K562 (cell line): ENCODE results near the gene SIGLEC7. TPM values are rescaled to one million over a fixed set of nuclear protein-coding genes. Genes with fewer than 3 reads are reported as not detected.

Experiments
- ADNP ChIP-seq: fragments of 200-800 bp; sonication (Bioruptor generic); IDR thresholded peaks from 2 replicates; pipeline ENCODE4 v1.6.1; 2016; ENCODE audit warnings: missing genetic modification characterization, missing compliant biosample characterization
- ARID3A ChIP-seq: IDR thresholded peaks from 2 replicates; pipeline ENCODE4 v1.6.1; 2012; ENCODE audit warnings: low read depth, low read length, improper control_type of control experiment, borderline replicate concordance
- CHAMP1 ChIP-seq: fragments of 450-650 bp; IDR thresholded peaks from 2 replicates; pipeline ENCODE4 v1.6.1; 2016; ENCODE audit warnings: mild to moderate bottlenecking
- EGR1 ChIP-seq: fragments of 450-650 bp; conservative IDR thresholded peaks from 2 replicates; pipeline ENCODE4 v1.6.1; 2017; ENCODE audit warnings: mild to moderate bottlenecking
- JUN ChIP-seq, 2 experiments: sonication (generic) in 1 of 2; formaldehyde crosslinking in 1 of 2; IDR thresholded peaks; 2 replicates each; pipeline versions ENCODE4 v1.6.1 to v1.8.0; 2012 to 2022; ENCODE audit warnings: borderline replicate concordance in 2 of 2, mild to moderate bottlenecking in 2 of 2, improper control_type of control experiment in 1 of 2, low read depth in 1 of 2, low read length in 1 of 2, missing genetic modification reagents in 1 of 2
- MEF2D ChIP-seq: conservative IDR thresholded peaks from 2 replicates; pipeline ENCODE4 v1.6.1; 2016; ENCODE audit warnings: low read depth, missing genetic modification characterization, missing compliant biosample characterization
- MEIS2 ChIP-seq: fragments of 450-650 bp; IDR thresholded peaks from 2 replicates; pipeline ENCODE4 v1.6.1; 2014; ENCODE audit warnings: mild to moderate bottlenecking; ENCODE audit not compliant: partially characterized antibody
- NBN ChIP-seq: fragments of 450-650 bp; IDR thresholded peaks from 2 replicates; pipeline ENCODE4 v1.6.1; 2016; ENCODE audit warnings: low read depth, mild to moderate bottlenecking
- NFATC3 ChIP-seq: fragments of 450-650 bp; IDR thresholded peaks from 2 replicates; pipeline ENCODE4 v1.6.1; 2017; ENCODE audit warnings: mild to moderate bottlenecking
- NFE2 ChIP-seq: IDR thresholded peaks from 2 replicates; pipeline ENCODE4 v1.6.1; 2014; ENCODE audit warnings: antibody characterized with exemption, low read depth
- NR4A1 ChIP-seq, 2 experiments: fragments of 250-450 bp in 1 of 2; fragments of 450-650 bp in 1 of 2; sonication (Bioruptor Pico) in 1 of 2; IDR thresholded peaks; 2 replicates each; pipeline versions ENCODE4 v1.4.0 to v1.6.1; 2016 to 2020; ENCODE audit warnings: mild to moderate bottlenecking in 2 of 2, missing compliant biosample characterization in 1 of 2, missing genetic modification characterization in 1 of 2, moderate library complexity in 1 of 2
- SMARCC2 ChIP-seq: fragments of 450-650 bp; IDR thresholded peaks from 2 replicates; pipeline ENCODE4 v1.6.1; 2017; ENCODE audit warnings: antibody characterized with exemption, moderate library complexity, mild to moderate bottlenecking, low read depth
- SPI1 ChIP-seq: IDR thresholded peaks from 2 replicates; pipeline ENCODE4 v1.6.1; 2011; ENCODE audit warnings: low read depth, low read length, control low read depth, borderline replicate concordance
- TSC22D4 ChIP-seq: fragments of 450-650 bp; IDR thresholded peaks from 2 replicates; pipeline ENCODE4 v1.6.1; 2016; ENCODE audit warnings: missing genetic modification characterization, missing biosample characterization, control low read depth
- XRCC4 ChIP-seq: IDR thresholded peaks from one replicate; pipeline ENCODE4 v1.6.1; 2011; ENCODE audit not compliant: insufficient read depth, insufficient read length; ENCODE audit errors: extremely low read depth
- ZNF146 ChIP-seq: IDR thresholded peaks from one replicate; pipeline ENCODE4 v1.6.1; 2018; ENCODE audit warnings: missing compliant biosample characterization; ENCODE audit not compliant: unreplicated experiment
- ZNF41 ChIP-seq: fragments of 250-450 bp; sonication (Bioruptor Pico); conservative IDR thresholded peaks from 2 replicates; pipeline ENCODE4 v1.4.0; 2020; ENCODE audit warnings: mild to moderate bottlenecking
- ZNF589 ChIP-seq: fragments of 200-800 bp; sonication (Bioruptor generic); IDR thresholded peaks from 2 replicates; pipeline ENCODE4 v1.6.1; 2016; ENCODE audit warnings: low read depth, missing genetic modification characterization, missing compliant biosample characterization
- polyA plus RNA-seq, 8 experiments: library from polyadenylated mRNA; depleted of rRNA in 4 of 8; stranded (reverse) in 5 of 8; unstranded in 3 of 8; fragments of >200 nt; fragmentation: Nextera tagmentation in 2 of 8; fragmentation: Illumina TruSeq in 1 of 8; extraction: Ambion mirVana in 2 of 8; extraction: Trizol in 1 of 8; gene quantifications; 2 replicates each; pipeline versions ENCODE4 v1.2.1 to v1.2.3, GENCODE V29; 2011 to 2014; ENCODE audit warnings: inconsistent platforms in 1 of 8, missing spikeins in 1 of 8
- total RNA-seq, 7 experiments: library from RNA; depleted of rRNA in 6 of 7; stranded (reverse); fragments of >200 nt in 6 of 7; fragmentation: Illumina TruSeq in 2 of 7; extraction: Trizol in 2 of 7; gene quantifications; 2 replicates each; pipeline versions ENCODE4 v1.2.1 to v1.2.3, GENCODE V29; 2011 to 2021; ENCODE audit warnings: low replicate concordance in 1 of 7
- TF ChIP-seq, protein P1 (sequence below), 2 experiments: IDR thresholded peaks in 1 of 2; conservative IDR thresholded peaks in 1 of 2; 2 replicates each; pipeline ENCODE4 v1.6.1; 2016; ENCODE audit warnings: low read depth in 2 of 2, mild to moderate bottlenecking in 1 of 2, missing compliant biosample characterization in 1 of 2, missing genetic modification characterization in 1 of 2, moderate library complexity in 1 of 2
- TF ChIP-seq, protein P2 (sequence below): fragments of 250-450 bp; sonication (Bioruptor Pico); IDR thresholded peaks from 2 replicates; pipeline ENCODE4 v1.8.0; 2021; ENCODE audit warnings: mild to moderate bottlenecking, moderate library complexity

Gene SIGLEC7
- total and polyA plus RNA-seq, 9 of the 15 experiments (the other 6 are each of a cell fraction or from before 2014, with no cell fraction given) = 0.10 to 0.12 TPM; not detected in 7

DNA sequence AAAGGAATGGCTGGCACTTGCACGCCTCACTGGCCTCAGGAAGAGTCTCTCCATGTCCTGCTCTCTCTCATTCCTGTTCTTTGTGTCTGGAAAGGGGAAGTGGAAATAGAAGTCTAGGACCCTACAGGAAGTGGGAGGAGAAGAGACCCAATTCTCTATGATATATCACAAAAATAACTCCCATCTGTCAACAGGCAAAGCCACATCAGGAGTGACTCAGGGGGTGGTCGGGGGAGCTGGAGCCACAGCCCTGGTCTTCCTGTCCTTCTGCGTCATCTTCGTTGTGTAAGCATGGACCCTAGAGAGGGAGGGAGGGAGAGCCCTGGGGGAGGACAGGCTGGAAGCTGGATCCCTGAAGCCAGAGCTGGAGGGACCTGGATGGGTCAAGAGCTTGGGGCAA is 14.3 kb upstream of the SIGLEC7 start (continued):
- TF ChIP-seq, protein P1, sequence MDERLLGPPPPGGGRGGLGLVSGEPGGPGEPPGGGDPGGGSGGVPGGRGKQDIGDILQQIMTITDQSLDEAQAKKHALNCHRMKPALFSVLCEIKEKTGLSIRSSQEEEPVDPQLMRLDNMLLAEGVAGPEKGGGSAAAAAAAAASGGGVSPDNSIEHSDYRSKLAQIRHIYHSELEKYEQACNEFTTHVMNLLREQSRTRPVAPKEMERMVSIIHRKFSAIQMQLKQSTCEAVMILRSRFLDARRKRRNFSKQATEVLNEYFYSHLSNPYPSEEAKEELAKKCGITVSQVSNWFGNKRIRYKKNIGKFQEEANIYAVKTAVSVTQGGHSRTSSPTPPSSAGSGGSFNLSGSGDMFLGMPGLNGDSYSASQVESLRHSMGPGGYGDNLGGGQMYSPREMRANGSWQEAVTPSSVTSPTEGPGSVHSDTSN (CRISPR knock-in tag; IDR thresholded peaks at IDR 0.05; ENCODE audit: low read depth) = no peak
- TF ChIP-seq, protein P1 (tag; conservative IDR thresholded peaks at IDR 0.05; ENCODE audit: low read depth) = peak; percentile 74
- peak; percentile 80 for TF ChIP-seq MEF2D
- peak; percentile 85; the same call in 1 of the 2 replicates for TF ChIP-seq JUN (IDR thresholded peaks at IDR 0.05; ENCODE audit: borderline replicate concordance, low read depth, low read length)
- no peak for TF ChIP-seq JUN (CRISPR knock-in tag; IDR thresholded peaks at IDR 0.05; ENCODE audit: borderline replicate concordance)
- TF ChIP-seq MEIS2 = peak; percentile 97
- peak; percentile 40; the same call in 1 of the 2 replicates for TF ChIP-seq NFE2
- no peak for TF ChIP-seq ADNP (tag)
- TF ChIP-seq CHAMP1 = no peak
- peak; percentile 42 for TF ChIP-seq EGR1
- no peak for TF ChIP-seq ZNF41 (CRISPR knock-in tag)
- TF ChIP-seq, protein P2, sequence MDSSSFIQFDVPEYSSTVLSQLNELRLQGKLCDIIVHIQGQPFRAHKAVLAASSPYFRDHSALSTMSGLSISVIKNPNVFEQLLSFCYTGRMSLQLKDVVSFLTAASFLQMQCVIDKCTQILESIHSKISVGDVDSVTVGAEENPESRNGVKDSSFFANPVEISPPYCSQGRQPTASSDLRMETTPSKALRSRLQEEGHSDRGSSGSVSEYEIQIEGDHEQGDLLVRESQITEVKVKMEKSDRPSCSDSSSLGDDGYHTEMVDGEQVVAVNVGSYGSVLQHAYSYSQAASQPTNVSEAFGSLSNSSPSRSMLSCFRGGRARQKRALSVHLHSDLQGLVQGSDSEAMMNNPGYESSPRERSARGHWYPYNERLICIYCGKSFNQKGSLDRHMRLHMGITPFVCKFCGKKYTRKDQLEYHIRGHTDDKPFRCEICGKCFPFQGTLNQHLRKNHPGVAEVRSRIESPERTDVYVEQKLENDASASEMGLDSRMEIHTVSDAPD = no peak
- no peak for TF ChIP-seq ZNF146 (CRISPR knock-in tag)
- TF ChIP-seq ARID3A = 0 out of 2 replicates have a peak, but pooled peaks have one; percentile 39
- no peak for TF ChIP-seq NR4A1 (CRISPR knock-in tag; IDR thresholded peaks at IDR 0.05)
- TF ChIP-seq NR4A1 (tag; IDR thresholded peaks at IDR 0.05) = no peak
- TF ChIP-seq SPI1 = peak; percentile 99
- TF ChIP-seq ZNF589 (CRISPR knock-in tag) = 0 out of 2 replicates have a peak, but pooled peaks have one; percentile 43
- TF ChIP-seq XRCC4 = no peak
- peak; percentile 74; the same call in 1 of the 2 replicates for TF ChIP-seq SMARCC2
- no peak for TF ChIP-seq NFATC3
- no peak for TF ChIP-seq NBN
- no peak for TF ChIP-seq TSC22D4 (tag)
